GM12878 (cell line): ENCODE measurements around the gene ITGA2. TPM values are rescaled to one million over a fixed set of nuclear protein-coding genes. Genes with fewer than 3 reads are reported as not detected.

Source experiments
- ATAC-seq: fragments of 200-7000 bp; cut with Tn5 transposase; 3 replicates; pipeline ENCODE4 v1.9.1; 2020; ENCODE audit warnings: mild to moderate bottlenecking, moderate library complexity
- BruUV-seq: library from RNA; stranded (reverse); fragments of 400-500 nt; replicated peaks from 2 replicates; lab custom pipeline; 2021; lab: Mats Ljungman, UMichigan
- CTCF ChIA-PET: fragments of 300-600 bp; sonication (Branson Sonifier 250); formaldehyde crosslinking; extraction: SDS; loops from one replicate; lab custom pipeline; 2021; ENCODE audit warnings: inconsistent platforms; lab: Yijun Ruan, JAX
- POLR2A ChIA-PET: fragments of 350-600 bp; formaldehyde crosslinking; extraction: SDS; loops from one replicate; lab custom pipeline; 2021; ENCODE audit warnings: inconsistent platforms; lab: Charles Lee
- RAD21 ChIA-PET: fragments of 300-600 bp; sonication (Branson Sonifier 250); formaldehyde crosslinking; loops from one replicate; lab custom pipeline; 2023; ENCODE audit warnings: antibody characterized with exemption; ENCODE audit not compliant: unreplicated experiment; lab: Charles Lee
- SMC1A ChIA-PET: fragments of 300-600 bp; sonication (Branson Sonifier 250); formaldehyde crosslinking; loops from one replicate; lab custom pipeline; 2023; ENCODE audit not compliant: unreplicated experiment, uncharacterized antibody; lab: Charles Lee
- DNase-seq: peaks from one replicate; pipeline ENCODE4 v3.0.0-alpha.2; 2011; ENCODE audit warnings: low read depth, low spot score
- FAIRE-seq: peaks from 3 replicates; lab custom pipeline; 2011; peaks lifted over from hg19 to GRCh38; lab: Jason Lieb, UNC
- H2AFZ ChIP-seq: 2 replicates; pipeline ENCODE4 v1.6.0; 2011; ENCODE audit warnings: low read depth, low read length, control low read depth; ENCODE audit not compliant: control insufficient read depth
- H3K27ac ChIP-seq: 2 replicates; pipeline ENCODE4 v1.5.1; 2011; ENCODE audit warnings: control low read depth; ENCODE audit not compliant: control insufficient read depth, insufficient read depth
- H3K27me3 ChIP-seq, 2 experiments: replicated peaks in 1 of 2; 2 replicates each; pipeline versions ENCODE4 v1.6.0 to v1.6.1; 2011; ENCODE audit warnings: low read length in 1 of 2; ENCODE audit not compliant: control insufficient read depth in 2 of 2, insufficient read depth in 2 of 2
- H3K36me3 ChIP-seq, 2 experiments: 2 replicates each; pipeline ENCODE4 v1.5.1; 2011; ENCODE audit warnings: low read length in 1 of 2; ENCODE audit not compliant: control insufficient read depth in 2 of 2, insufficient read depth in 2 of 2
- H3K4me1 ChIP-seq: 2 replicates; pipeline ENCODE4 v1.6.1; 2011; ENCODE audit warnings: mild to moderate bottlenecking, low read length, moderate library complexity, mixed read lengths; ENCODE audit not compliant: control insufficient read depth, insufficient read depth
- H3K4me2 ChIP-seq: 2 replicates; pipeline ENCODE4 v1.6.0; 2011; ENCODE audit warnings: control low read depth; ENCODE audit not compliant: control insufficient read depth, insufficient read depth
- H3K4me3 ChIP-seq: fragments of 200-600 bp; sonication (generic); 2 replicates; pipeline ENCODE4 v1.5.1; 2016
- H3K79me2 ChIP-seq: 2 replicates; pipeline ENCODE4 v1.6.0; 2011; ENCODE audit warnings: low read length; ENCODE audit not compliant: control insufficient read depth, insufficient read depth
- H3K9ac ChIP-seq: 2 replicates; pipeline ENCODE4 v1.8.0; 2011; ENCODE audit warnings: low read length, control low read depth, mixed read lengths; ENCODE audit not compliant: control insufficient read depth, insufficient read depth
- H3K9me3 ChIP-seq: replicated peaks from 3 replicates; pipeline ENCODE4 v1.5.1; 2011; ENCODE audit warnings: mild to moderate bottlenecking, low read length; ENCODE audit not compliant: control insufficient read depth, insufficient read depth
- H4K20me1 ChIP-seq: 2 replicates; pipeline ENCODE4 v1.6.0; 2011; ENCODE audit not compliant: control insufficient read depth, insufficient read depth
- CBX3 ChIP-seq: fragments of 200-600 bp; sonication (generic); IDR thresholded peaks from 2 replicates; pipeline ENCODE4 v1.6.1; 2016; ENCODE audit warnings: low read depth, borderline replicate concordance
- IKZF1 ChIP-seq: fragments of 450-650 bp; conservative IDR thresholded peaks from 2 replicates; pipeline ENCODE4 v1.6.1; 2017; ENCODE audit warnings: antibody characterized with exemption, mild to moderate bottlenecking
- KLF5 ChIP-seq: fragments of 450-650 bp; IDR thresholded peaks from 2 replicates; pipeline ENCODE4 v1.6.1; 2014; ENCODE audit warnings: mild to moderate bottlenecking; ENCODE audit not compliant: partially characterized antibody
- MEF2A ChIP-seq: IDR thresholded peaks from 2 replicates; pipeline ENCODE4 v1.6.1; 2011; ENCODE audit warnings: low read depth, mild to moderate bottlenecking, low read length, moderate library complexity; ENCODE audit not compliant: insufficient read depth
- MXI1 ChIP-seq: fragments of 150-350 bp; IDR thresholded peaks from 2 replicates; pipeline ENCODE4 v1.6.1; 2011; ENCODE audit warnings: low read depth, mild to moderate bottlenecking, inconsistent platforms, low read length, improper control_type of control experiment
- PAX8 ChIP-seq: fragments of 450-650 bp; IDR thresholded peaks from 2 replicates; pipeline ENCODE4 v1.6.1; 2017; ENCODE audit warnings: mild to moderate bottlenecking, moderate library complexity
- RAD21 ChIP-seq: IDR thresholded peaks from 2 replicates; pipeline ENCODE4 v1.6.1; 2011; ENCODE audit warnings: mild to moderate bottlenecking, low read depth, low read length, moderate library complexity; ENCODE audit not compliant: insufficient read depth
- RAD51 ChIP-seq: fragments of 450-650 bp; IDR thresholded peaks from 2 replicates; pipeline ENCODE4 v1.6.1; 2016; ENCODE audit warnings: moderate library complexity, mild to moderate bottlenecking, inconsistent platforms
- WGBS: methylation state at CpG from one replicate; pipeline ENCODE4 v1.1.6; 2016; ENCODE audit warnings: low lambda C conversion rate; ENCODE audit not compliant: insufficient replicate concordance, insufficient coverage; ENCODE audit errors: missing lambda C conversion rate; 5-methylcytosine and 5-hydroxymethylcytosine counted together
- in situ Hi-C: fragments of 300-500 bp; cut with MboI; formaldehyde crosslinking; loops from 9 replicates; pipeline ENCODE4 v1.14.3; 2018; ENCODE audit warnings: mixed read lengths
- intact Hi-C: fragments of 100-400 bp; cut with micrococcal nuclease; formaldehyde crosslinking; loops from one replicate; pipeline ENCODE4 v1.14.2; 2022; ENCODE audit not compliant: unreplicated experiment
- polyA plus RNA-seq, 11 experiments: library from polyadenylated mRNA; depleted of rRNA in 4 of 11; unstranded in 6 of 11; stranded (reverse) in 5 of 11; fragments of >200 nt; fragmentation: Nextera tagmentation in 4 of 11; fragmentation: Illumina TruSeq in 1 of 11; extraction: Ambion mirVana in 4 of 11; extraction: Trizol in 1 of 11; gene quantifications; 1 replicate in 1 of 11; 2 replicates in 10 of 11; pipeline versions ENCODE4 v1.2.1 to v1.2.3, GENCODE V29; 2011 to 2016; ENCODE audit warnings: inconsistent platforms in 2 of 11, missing spikeins in 2 of 11, low read depth in 1 of 11
- total RNA-seq, 4 experiments: library from RNA; depleted of rRNA in 3 of 4; stranded (reverse); fragments of >200 nt in 3 of 4; fragmentation: Illumina TruSeq in 1 of 4; extraction: Trizol in 1 of 4; gene quantifications; 2 replicates each; pipeline versions ENCODE4 v1.2.1 to v1.2.3, GENCODE V29; 2013 to 2021

The ITGA2 gene
- total and polyA plus RNA-seq, 10 of the 15 experiments (the other 5 are each of a cell fraction or from before 2014, with no cell fraction given): under 0.01 to 0.13 (median 0.03) TPM; not detected in 6

DNA sequence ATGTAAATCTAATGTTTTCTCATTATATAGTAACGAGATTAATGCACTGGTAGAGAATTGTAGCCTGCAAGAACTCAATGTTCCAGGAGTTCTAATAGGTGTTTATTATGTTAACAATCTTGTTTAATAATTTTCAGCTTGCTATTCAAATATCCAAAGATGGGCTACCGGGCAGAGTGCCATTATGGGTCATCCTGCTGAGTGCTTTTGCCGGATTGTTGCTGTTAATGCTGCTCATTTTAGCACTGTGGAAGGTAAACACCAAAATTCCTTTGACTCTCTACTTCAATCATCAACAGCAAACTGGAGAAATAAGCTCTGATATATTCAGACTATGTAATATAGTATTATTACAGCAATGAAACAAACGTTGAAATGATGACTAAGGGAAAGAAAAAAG lies 41.9 kb upstream of the ITGA2 start:
- H3K27me3 ChIP-seq: no peaks in the 10 kb centered on the region
- no peak overlapping the region for H3K4me3 ChIP-seq
- WGBS: 31% methylated on average over 4 of the region's 4 CpGs
- H3K9ac ChIP-seq: no peak overlapping the region
- no peak overlapping the region for H3K27ac ChIP-seq
- H3K79me2 ChIP-seq: no peaks in the 10 kb centered on the region
- RAD21 ChIA-PET: interaction anchor here (1.0 kb wide), 1 partner anchor 154 kb away, joined by 3 read pairs; no protein-coding TSS in a partner anchor
- no peak for TF ChIP-seq RAD21
- in situ Hi-C loops (loop anchor here (5.0 kb wide), 1 partner anchor 150 kb away; no protein-coding TSS in a partner anchor), intact Hi-C loops (loop anchor here (5.0 to 10.0 kb wide), 2 partner anchors 95 to 1278 kb away; no protein-coding TSS in a partner anchor)
- CTCF ChIA-PET: interaction anchor here (2.1 to 6.1 kb wide), 3 partner anchors 143 to 158 kb away, joined by 10 to 127 read pairs (median 66); no protein-coding TSS in a partner anchor
- DNase-seq (no peak), ATAC-seq (no peak), FAIRE-seq (no peak)
- no peaks in the 10 kb centered on the region for H3K9me3 ChIP-seq
- H2AFZ ChIP-seq: no peak overlapping the region
- H3K36me3 ChIP-seq: no peaks in the 10 kb centered on the region
- POLR2A ChIA-PET: no interaction called here
- no peak overlapping the region for H3K4me2 ChIP-seq
- H4K20me1 ChIP-seq: no peaks in the 10 kb centered on the region
- BruUV-seq: no TSS peak
- SMC1A ChIA-PET: interaction anchor here (2.7 to 3.1 kb wide), 2 partner anchors 142 to 149 kb away, joined by 20 to 51 read pairs; no protein-coding TSS in a partner anchor
- no peaks in the 10 kb centered on the region for H3K4me1 ChIP-seq

- POLR2A ChIA-PET: interaction anchor here (1.3 kb wide), 1 partner anchor 145 kb away, joined by 6 read pairs; no protein-coding TSS in a partner anchor
- Histone ChIP-seq H3K79me2 (no peaks in the 10 kb centered on the region), H3K27ac (no peak overlapping the region), H4K20me1 (no peaks in the 10 kb centered on the region), H3K36me3 (no peaks in the 10 kb centered on the region), H3K27me3 (no peaks in the 10 kb centered on the region), H3K4me3 (no peak overlapping the region), H3K4me2 (no peak overlapping the region), H3K4me1 (no peaks in the 10 kb centered on the region), H2AFZ (no peak overlapping the region), H3K9ac (no peak overlapping the region), H3K9me3 (no peaks in the 10 kb centered on the region)
- DNase-seq (no peak), FAIRE-seq (no peak), ATAC-seq (no peak)
- no TSS peak for BruUV-seq
- TF ChIP-seq CBX3 (no peak), MXI1 (no peak), RAD51 (no peak), PAX8 (no peak), IKZF1 (no peak), KLF5 (no peak), MEF2A (no peak)
- CTCF ChIA-PET: interaction anchor here (0.6 to 6.1 kb wide), 15 partner anchors 18 to 1286 kb away, joined by 3 to 127 read pairs (median 9); partner anchors contain the start of gene MOCS2
- intact Hi-C loops: loop anchor here (1.0 to 10.0 kb wide), 3 partner anchors 94 to 1277 kb away; no protein-coding TSS in a partner anchor
- SMC1A ChIA-PET: interaction anchor here (0.7 to 3.1 kb wide), 13 partner anchors 8 to 1268 kb away, joined by 3 to 51 read pairs (median 4); no protein-coding TSS in a partner anchor
- in situ Hi-C loops: loop anchor here (5.0 kb wide), 1 partner anchor 149 kb away; no protein-coding TSS in a partner anchor
- RAD21 ChIA-PET: interaction anchor here (0.6 to 4.0 kb wide), 14 partner anchors 8 to 168 kb away, joined by 3 to 49 read pairs (median 6); partner anchors contain the start of gene MOCS2
Measured at GRCh38 chr5:52947851-52948250, 41.3 kb upstream of the ITGA2 start.
